ENCODE data around the gene APPL2. TPM values are rescaled to one million over a fixed set of nuclear protein-coding genes. Genes with fewer than 3 reads are reported as not detected.

The APPL2 gene, protein sequence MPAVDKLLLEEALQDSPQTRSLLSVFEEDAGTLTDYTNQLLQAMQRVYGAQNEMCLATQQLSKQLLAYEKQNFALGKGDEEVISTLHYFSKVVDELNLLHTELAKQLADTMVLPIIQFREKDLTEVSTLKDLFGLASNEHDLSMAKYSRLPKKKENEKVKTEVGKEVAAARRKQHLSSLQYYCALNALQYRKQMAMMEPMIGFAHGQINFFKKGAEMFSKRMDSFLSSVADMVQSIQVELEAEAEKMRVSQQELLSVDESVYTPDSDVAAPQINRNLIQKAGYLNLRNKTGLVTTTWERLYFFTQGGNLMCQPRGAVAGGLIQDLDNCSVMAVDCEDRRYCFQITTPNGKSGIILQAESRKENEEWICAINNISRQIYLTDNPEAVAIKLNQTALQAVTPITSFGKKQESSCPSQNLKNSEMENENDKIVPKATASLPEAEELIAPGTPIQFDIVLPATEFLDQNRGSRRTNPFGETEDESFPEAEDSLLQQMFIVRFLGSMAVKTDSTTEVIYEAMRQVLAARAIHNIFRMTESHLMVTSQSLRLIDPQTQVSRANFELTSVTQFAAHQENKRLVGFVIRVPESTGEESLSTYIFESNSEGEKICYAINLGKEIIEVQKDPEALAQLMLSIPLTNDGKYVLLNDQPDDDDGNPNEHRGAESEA
- total RNA-seq (2021) = 16.1 to 21.7 TPM (median 19.9 TPM) in 3 replicates
- Bru-seq, nascent RNA = percentile 75 among the genes with signal in this experiment
- long read RNA-seq, experiment 1, transcript APPL2-201 (21 exons, 3,239 nt) = major isoform, 78 of 123 reads
- long read RNA-seq, experiment 1, partial matches to known transcripts = 9 of 123 reads
- long read RNA-seq, experiment 1, other reads (novel, unspliced or antisense) = 31 of 123 reads
- long read RNA-seq, experiment 2, transcript APPL2-201 (21 exons, 3,239 nt) = major isoform, 10 of 27 reads
- long read RNA-seq, experiment 2, partial matches to known transcripts = 8 of 27 reads
- long read RNA-seq, experiment 2, other reads (novel, unspliced or antisense) = 9 of 27 reads
- long read RNA-seq, experiment 3, partial matches to known transcripts = 2 of 3 reads
- long read RNA-seq, experiment 3, other reads (novel, unspliced or antisense) = 1 of 3 reads

DNA sequence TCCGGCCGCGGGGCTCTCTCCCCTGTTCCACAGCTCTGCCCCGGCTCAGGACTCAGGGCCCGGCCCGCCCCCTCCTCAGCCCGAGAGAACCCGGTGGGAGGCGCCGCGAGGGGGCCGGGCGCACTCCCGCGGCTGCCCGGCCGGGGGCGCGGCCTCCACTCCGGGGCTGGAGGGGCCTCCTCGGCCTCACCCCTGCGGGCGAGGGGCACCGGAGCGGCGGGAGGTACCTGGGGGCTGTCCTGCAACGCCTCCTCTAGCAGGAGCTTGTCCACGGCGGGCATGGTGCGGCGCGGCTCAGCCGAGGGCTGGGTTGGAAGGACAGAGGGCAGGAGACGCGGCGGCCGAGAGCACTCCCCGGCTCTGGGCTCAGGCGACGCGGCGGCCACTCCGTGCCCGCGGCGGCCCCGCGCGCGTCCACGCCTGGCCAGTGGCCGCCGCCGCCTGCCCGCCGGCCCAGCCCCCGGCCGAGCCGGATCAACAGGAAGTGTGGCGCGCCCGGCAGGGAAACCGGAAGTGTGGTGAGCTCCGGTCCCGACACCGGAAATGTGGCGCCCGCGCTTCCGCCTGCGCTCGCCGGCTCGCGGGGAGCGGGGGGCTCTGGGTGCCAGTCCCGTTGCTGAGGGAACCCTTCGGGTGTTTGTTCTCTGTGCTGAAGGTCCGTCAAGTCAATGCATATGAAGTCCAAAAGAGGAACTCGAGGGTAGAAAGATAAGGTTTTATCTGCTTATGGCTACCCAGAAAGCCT, at the start of gene APPL2:
TSS of gene APPL2 (minus strand) at position 443 of the 745 bp plus-strand sequence. CDS start at position 281, 162 bp downstream.
- Mint-ChIP-seq H3K4me3 (peak within 1 kb of the TSS; percentile 88), H3K27me3 (ENCODE audit: low read depth) (peaks cover 8% of the 10 kb centered on the region), H3K36me3 (no peaks in the 10 kb centered on the region), H3K27ac (peak within 1 kb of the TSS; percentile 90), H3K4me1 (peaks cover 17% of the 10 kb centered on the region), H3K9me3 (0 out of 2 replicates have a peak, but pooled peaks cover 3% of the 10 kb centered on the region)
- DNase-seq (ENCODE audit: low spot score) (peak; percentile 81), ATAC-seq (peak; percentile 80)
- POLR2A ChIA-PET = interaction anchor here (1.0 to 1.1 kb wide), 2 partner anchors 18 to 34 kb away, joined by 3 read pairs; no protein-coding TSS in a partner anchor
- CTCF ChIA-PET = interaction anchor here (0.7 to 1.5 kb wide), 8 partner anchors 10 to 147 kb away, joined by 3 to 6 read pairs (median 4); no protein-coding TSS in a partner anchor
- no peak for TF ChIP-seq NFYB (CRISPR knock-in tag; conservative IDR thresholded peaks at IDR 0.05; ENCODE audit: low read depth)
- no peak for TF ChIP-seq ZBTB21 (CRISPR knock-in tag; IDR thresholded peaks at IDR 0.05; ENCODE audit: borderline replicate concordance)
- TF ChIP-seq HMGXB4 (CRISPR knock-in tag; IDR thresholded peaks at IDR 0.05) = peak; percentile 62; the same call in 1 of the 2 replicates
- TF ChIP-seq, protein P1, sequence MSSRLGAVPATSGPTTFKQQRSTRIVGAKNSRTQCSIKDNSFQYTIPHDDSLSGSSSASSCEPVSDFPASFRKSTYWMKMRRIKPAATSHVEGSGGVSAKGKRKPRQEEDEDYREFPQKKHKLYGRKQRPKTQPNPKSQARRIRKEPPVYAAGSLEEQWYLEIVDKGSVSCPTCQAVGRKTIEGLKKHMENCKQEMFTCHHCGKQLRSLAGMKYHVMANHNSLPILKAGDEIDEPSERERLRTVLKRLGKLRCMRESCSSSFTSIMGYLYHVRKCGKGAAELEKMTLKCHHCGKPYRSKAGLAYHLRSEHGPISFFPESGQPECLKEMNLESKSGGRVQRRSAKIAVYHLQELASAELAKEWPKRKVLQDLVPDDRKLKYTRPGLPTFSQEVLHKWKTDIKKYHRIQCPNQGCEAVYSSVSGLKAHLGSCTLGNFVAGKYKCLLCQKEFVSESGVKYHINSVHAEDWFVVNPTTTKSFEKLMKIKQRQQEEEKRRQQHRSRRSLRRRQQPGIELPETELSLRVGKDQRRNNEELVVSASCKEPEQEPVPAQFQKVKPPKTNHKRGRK (CRISPR knock-in tag; IDR thresholded peaks at IDR 0.05; ENCODE audit: borderline replicate concordance) = no peak
- no peak for TF ChIP-seq RORB (CRISPR knock-in tag; IDR thresholded peaks at IDR 0.05)
- TF ChIP-seq ERG (CRISPR knock-in tag; IDR thresholded peaks at IDR 0.05) = no peak
- TF ChIP-seq, protein P2, sequence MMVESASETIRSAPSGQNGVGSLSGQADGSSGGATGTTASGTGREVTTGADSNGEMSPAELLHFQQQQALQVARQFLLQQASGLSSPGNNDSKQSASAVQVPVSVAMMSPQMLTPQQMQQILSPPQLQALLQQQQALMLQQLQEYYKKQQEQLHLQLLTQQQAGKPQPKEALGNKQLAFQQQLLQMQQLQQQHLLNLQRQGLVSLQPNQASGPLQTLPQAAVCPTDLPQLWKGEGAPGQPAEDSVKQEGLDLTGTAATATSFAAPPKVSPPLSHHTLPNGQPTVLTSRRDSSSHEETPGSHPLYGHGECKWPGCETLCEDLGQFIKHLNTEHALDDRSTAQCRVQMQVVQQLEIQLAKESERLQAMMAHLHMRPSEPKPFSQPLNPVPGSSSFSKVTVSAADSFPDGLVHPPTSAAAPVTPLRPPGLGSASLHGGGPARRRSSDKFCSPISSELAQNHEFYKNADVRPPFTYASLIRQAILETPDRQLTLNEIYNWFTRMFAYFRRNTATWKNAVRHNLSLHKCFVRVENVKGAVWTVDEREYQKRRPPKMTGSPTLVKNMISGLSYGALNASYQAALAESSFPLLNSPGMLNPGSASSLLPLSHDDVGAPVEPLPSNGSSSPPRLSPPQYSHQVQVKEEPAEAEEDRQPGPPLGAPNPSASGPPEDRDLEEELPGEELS (CRISPR knock-in tag; IDR thresholded peaks at IDR 0.05) = 0 out of 2 replicates have a peak, but pooled peaks have one; percentile 32
- no peak for TF ChIP-seq NR3C1 (CRISPR knock-in tag; conservative IDR thresholded peaks at IDR 0.05; ENCODE audit: low read depth)
- TF ChIP-seq, protein P3, sequence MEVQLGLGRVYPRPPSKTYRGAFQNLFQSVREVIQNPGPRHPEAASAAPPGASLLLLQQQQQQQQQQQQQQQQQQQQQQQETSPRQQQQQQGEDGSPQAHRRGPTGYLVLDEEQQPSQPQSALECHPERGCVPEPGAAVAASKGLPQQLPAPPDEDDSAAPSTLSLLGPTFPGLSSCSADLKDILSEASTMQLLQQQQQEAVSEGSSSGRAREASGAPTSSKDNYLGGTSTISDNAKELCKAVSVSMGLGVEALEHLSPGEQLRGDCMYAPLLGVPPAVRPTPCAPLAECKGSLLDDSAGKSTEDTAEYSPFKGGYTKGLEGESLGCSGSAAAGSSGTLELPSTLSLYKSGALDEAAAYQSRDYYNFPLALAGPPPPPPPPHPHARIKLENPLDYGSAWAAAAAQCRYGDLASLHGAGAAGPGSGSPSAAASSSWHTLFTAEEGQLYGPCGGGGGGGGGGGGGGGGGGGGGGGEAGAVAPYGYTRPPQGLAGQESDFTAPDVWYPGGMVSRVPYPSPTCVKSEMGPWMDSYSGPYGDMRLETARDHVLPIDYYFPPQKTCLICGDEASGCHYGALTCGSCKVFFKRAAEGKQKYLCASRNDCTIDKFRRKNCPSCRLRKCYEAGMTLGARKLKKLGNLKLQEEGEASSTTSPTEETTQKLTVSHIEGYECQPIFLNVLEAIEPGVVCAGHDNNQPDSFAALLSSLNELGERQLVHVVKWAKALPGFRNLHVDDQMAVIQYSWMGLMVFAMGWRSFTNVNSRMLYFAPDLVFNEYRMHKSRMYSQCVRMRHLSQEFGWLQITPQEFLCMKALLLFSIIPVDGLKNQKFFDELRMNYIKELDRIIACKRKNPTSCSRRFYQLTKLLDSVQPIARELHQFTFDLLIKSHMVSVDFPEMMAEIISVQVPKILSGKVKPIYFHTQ (CRISPR knock-in tag; IDR thresholded peaks at IDR 0.05) = no peak
- TF ChIP-seq, protein P4, sequence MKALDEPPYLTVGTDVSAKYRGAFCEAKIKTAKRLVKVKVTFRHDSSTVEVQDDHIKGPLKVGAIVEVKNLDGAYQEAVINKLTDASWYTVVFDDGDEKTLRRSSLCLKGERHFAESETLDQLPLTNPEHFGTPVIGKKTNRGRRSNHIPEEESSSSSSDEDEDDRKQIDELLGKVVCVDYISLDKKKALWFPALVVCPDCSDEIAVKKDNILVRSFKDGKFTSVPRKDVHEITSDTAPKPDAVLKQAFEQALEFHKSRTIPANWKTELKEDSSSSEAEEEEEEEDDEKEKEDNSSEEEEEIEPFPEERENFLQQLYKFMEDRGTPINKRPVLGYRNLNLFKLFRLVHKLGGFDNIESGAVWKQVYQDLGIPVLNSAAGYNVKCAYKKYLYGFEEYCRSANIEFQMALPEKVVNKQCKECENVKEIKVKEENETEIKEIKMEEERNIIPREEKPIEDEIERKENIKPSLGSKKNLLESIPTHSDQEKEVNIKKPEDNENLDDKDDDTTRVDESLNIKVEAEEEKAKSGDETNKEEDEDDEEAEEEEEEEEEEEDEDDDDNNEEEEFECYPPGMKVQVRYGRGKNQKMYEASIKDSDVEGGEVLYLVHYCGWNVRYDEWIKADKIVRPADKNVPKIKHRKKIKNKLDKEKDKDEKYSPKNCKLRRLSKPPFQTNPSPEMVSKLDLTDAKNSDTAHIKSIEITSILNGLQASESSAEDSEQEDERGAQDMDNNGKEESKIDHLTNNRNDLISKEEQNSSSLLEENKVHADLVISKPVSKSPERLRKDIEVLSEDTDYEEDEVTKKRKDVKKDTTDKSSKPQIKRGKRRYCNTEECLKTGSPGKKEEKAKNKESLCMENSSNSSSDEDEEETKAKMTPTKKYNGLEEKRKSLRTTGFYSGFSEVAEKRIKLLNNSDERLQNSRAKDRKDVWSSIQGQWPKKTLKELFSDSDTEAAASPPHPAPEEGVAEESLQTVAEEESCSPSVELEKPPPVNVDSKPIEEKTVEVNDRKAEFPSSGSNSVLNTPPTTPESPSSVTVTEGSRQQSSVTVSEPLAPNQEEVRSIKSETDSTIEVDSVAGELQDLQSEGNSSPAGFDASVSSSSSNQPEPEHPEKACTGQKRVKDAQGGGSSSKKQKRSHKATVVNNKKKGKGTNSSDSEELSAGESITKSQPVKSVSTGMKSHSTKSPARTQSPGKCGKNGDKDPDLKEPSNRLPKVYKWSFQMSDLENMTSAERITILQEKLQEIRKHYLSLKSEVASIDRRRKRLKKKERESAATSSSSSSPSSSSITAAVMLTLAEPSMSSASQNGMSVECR (CRISPR knock-in tag; IDR thresholded peaks at IDR 0.05; ENCODE audit: borderline replicate concordance) = no peak
- peak; percentile 51; the same call in 1 of the 2 replicates for TF ChIP-seq FOXP1 (CRISPR knock-in tag; IDR thresholded peaks at IDR 0.05; ENCODE audit: borderline replicate concordance)
- TF ChIP-seq TCF7 (CRISPR knock-in tag; IDR thresholded peaks at IDR 0.05; ENCODE audit: low read depth) = no peak
- TF ChIP-seq STAT6 (CRISPR knock-in tag; conservative IDR thresholded peaks at IDR 0.05; ENCODE audit: low read depth) = no peak
